A549 treated with GW870086 at 1 μM for 4 hours (cell line): ENCODE data around the gene CYB5RL. TPM values are rescaled to one million over a fixed set of nuclear protein-coding genes. Genes with fewer than 3 reads are reported as not detected.

Source experiments
- total RNA-seq: library from RNA; stranded (reverse); fragments of 200-300 nt; extraction: Qiagen RNA extraction; gene quantifications from 5 replicates; pipeline ENCODE4 v1.2.3, GENCODE V29; 2022; ENCODE audit warnings: low read depth

CYB5RL gene, protein sequence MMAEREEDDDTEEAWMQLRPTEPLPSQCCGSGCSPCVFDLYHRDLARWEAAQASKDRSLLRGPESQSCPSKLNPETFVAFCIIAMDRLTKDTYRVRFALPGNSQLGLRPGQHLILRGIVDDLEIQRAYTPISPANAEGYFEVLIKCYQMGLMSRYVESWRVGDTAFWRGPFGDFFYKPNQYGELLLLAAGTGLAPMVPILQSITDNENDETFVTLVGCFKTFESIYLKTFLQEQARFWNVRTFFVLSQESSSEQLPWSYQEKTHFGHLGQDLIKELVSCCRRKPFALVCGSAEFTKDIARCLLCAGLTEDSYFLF
- total RNA-seq, result 2.4 to 3.3 TPM (median 3.1 TPM) in 5 replicates

GRCh38 chr1:54199765-54200518, at the start of gene CYB5RL, which contains the start of gene MRPL37:
Gene CYB5RL, minus strand, starts transcription at chr1:54200030. Its CDS starts 4,414 bp downstream, at chr1:54195616.
Gene MRPL37, plus strand, starts transcription at chr1:54200167. Its CDS starts 77 bp downstream, at chr1:54200244.

GRCh38 chr1:54152696-54153095, 47.1 kb downstream of the CYB5RL start, which contains the start of gene CDCP2:
Gene CDCP2, minus strand, starts transcription at chr1:54153000. Its CDS starts 78 bp downstream, at chr1:54152922.

Other genes with a start within 250 kb of the CYB5RL start
- gene LDLRAD1, start 181.8 kb downstream of the CYB5RL start, total RNA-seq, result 0.06 TPM in 1 of 5 replicates, not detected in the others
- 112 to 126 TPM (median 118 TPM) in 5 replicates for gene TMEM59, start 146.8 kb downstream of the CYB5RL start, total RNA-seq
- gene TCEANC2, start 146.4 kb downstream of the CYB5RL start, total RNA-seq, result 1.7 to 3.4 TPM (median 2.6 TPM) in 5 replicates
- not detected in 5 replicates for gene CDCP2, start 47.0 kb downstream of the CYB5RL start, total RNA-seq
- gene MRPL37, start 137 bp upstream of the CYB5RL start, total RNA-seq, result 81.6 to 106 TPM (median 96.9 TPM) in 5 replicates
- gene SSBP3, start 206.4 kb upstream of the CYB5RL start, total RNA-seq, result 4.8 to 8.1 TPM (median 6.6 TPM) in 5 replicates